Neuronal stem cell (in vitro differentiated cells): ENCODE results near the gene TMEM164.

ENCODE experiments used
- DNase-seq: peaks from one replicate; pipeline ENCODE4 v3.0.0-alpha.2; 2013; ENCODE audit warnings: low spot score
- H2AFZ ChIP-seq: one replicate; pipeline ENCODE4 v1.6.1; 2013; ENCODE audit warnings: mild to moderate bottlenecking, low read length, inconsistent platforms
- H2AK5ac ChIP-seq: 2 replicates; pipeline ENCODE4 v1.6.1; 2013; ENCODE audit warnings: low read depth, mild to moderate bottlenecking, inconsistent platforms, low read length, moderate library complexity, mixed read lengths
- H2BK120ac ChIP-seq: 2 replicates; pipeline ENCODE4 v1.6.1; 2013; ENCODE audit warnings: low read depth, mild to moderate bottlenecking, inconsistent platforms, low read length, moderate library complexity, mixed read lengths
- H2BK12ac ChIP-seq: one replicate; pipeline ENCODE4 v1.6.1; 2013; ENCODE audit warnings: low read length, inconsistent platforms
- H2BK15ac ChIP-seq: 2 replicates; pipeline ENCODE4 v1.6.1; 2013; ENCODE audit warnings: mild to moderate bottlenecking, low read length, inconsistent platforms, mixed read lengths
- H2BK5ac ChIP-seq: one replicate; pipeline ENCODE4 v1.6.1; 2013; ENCODE audit warnings: inconsistent platforms, mild to moderate bottlenecking, low read length, moderate library complexity
- H3K14ac ChIP-seq: one replicate; pipeline ENCODE4 v1.6.1; 2013; ENCODE audit warnings: low read length, inconsistent platforms
- H3K18ac ChIP-seq: 2 replicates; pipeline ENCODE4 v1.6.1; 2013; ENCODE audit warnings: low read length, inconsistent platforms
- H3K23ac ChIP-seq: 2 replicates; pipeline ENCODE4 v1.6.1; 2013; ENCODE audit warnings: low read depth, mild to moderate bottlenecking, mixed read lengths, low read length, inconsistent platforms; ENCODE audit not compliant: poor library complexity
- H3K27ac ChIP-seq: replicated peaks from 3 replicates; pipeline ENCODE4 v1.5.1; 2013; ENCODE audit warnings: low read length, inconsistent platforms
- H3K27me3 ChIP-seq, 3 experiments: 2 replicates each; pipeline ENCODE4 v1.6.1; 2013; ENCODE audit warnings: low read length in 3 of 3, mild to moderate bottlenecking in 2 of 3, inconsistent platforms in 1 of 3, low read depth in 1 of 3, mixed read lengths in 1 of 3, moderate library complexity in 1 of 3; ENCODE audit not compliant: control insufficient read depth in 3 of 3, insufficient read depth in 3 of 3
- H3K36me3 ChIP-seq, 2 donors: replicated peaks in 1 of 2; 2 replicates each; pipeline ENCODE4 v1.6.1; 2013; ENCODE audit warnings: low read length in 2 of 2; ENCODE audit not compliant: control insufficient read depth in 2 of 2, insufficient read depth in 2 of 2
- H3K4ac ChIP-seq: 2 replicates; pipeline ENCODE4 v1.6.1; 2013; ENCODE audit warnings: inconsistent platforms, mild to moderate bottlenecking, low read length, moderate library complexity
- H3K4me1 ChIP-seq, 2 donors: 1 replicate in 1 of 2; 2 replicates in 1 of 2; pipeline ENCODE4 v1.6.1; 2013; ENCODE audit warnings: low read length in 2 of 2, low read depth in 1 of 2; ENCODE audit not compliant: control insufficient read depth in 2 of 2, insufficient read depth in 1 of 2
- H3K4me2 ChIP-seq: one replicate; pipeline ENCODE4 v1.6.1; 2013; ENCODE audit warnings: mild to moderate bottlenecking, low read length, inconsistent platforms; ENCODE audit not compliant: insufficient read depth, poor library complexity, severe bottlenecking
- H3K4me3 ChIP-seq, 2 donors: 2 replicates each; pipeline ENCODE4 v1.5.1; 2013; ENCODE audit warnings: low read length in 2 of 2, mild to moderate bottlenecking in 2 of 2, inconsistent platforms in 1 of 2, moderate library complexity in 1 of 2
- H3K79me1 ChIP-seq: one replicate; pipeline ENCODE4 v1.6.1; 2013; ENCODE audit warnings: low read depth, mild to moderate bottlenecking, inconsistent platforms, low read length, moderate library complexity
- H3K9ac ChIP-seq: one replicate; pipeline ENCODE4 v1.6.1; 2013; ENCODE audit warnings: mild to moderate bottlenecking, low read depth, low read length, inconsistent platforms; ENCODE audit not compliant: poor library complexity
- H3K9me3 ChIP-seq, 2 donors: replicated peaks in 1 of 2; 2 replicates each; pipeline versions ENCODE3 to v1.6.1; 2013; ENCODE audit warnings: low read length in 2 of 2, mild to moderate bottlenecking in 2 of 2, inconsistent platforms in 1 of 2, low read depth in 1 of 2, mixed read lengths in 1 of 2, moderate library complexity in 1 of 2; ENCODE audit not compliant: control insufficient read depth in 2 of 2, insufficient read depth in 1 of 2
- H4K8ac ChIP-seq: one replicate; pipeline ENCODE4 v1.6.1; 2013; ENCODE audit warnings: low read depth, mild to moderate bottlenecking, inconsistent platforms, low read length, moderate library complexity
- H4K91ac ChIP-seq: one replicate; pipeline ENCODE4 v1.6.1; 2013; ENCODE audit warnings: low read length, low read depth, mild to moderate bottlenecking, inconsistent platforms; ENCODE audit not compliant: poor library complexity
- WGBS, 2 donors: extraction: QIAGEN DNeasy Blood & Tissue Kit; methylation state at CpG; one replicate each; pipeline ENCODE4 v1.1.7; 2013; ENCODE audit warnings: missing lambda C conversion rate in 2 of 2, mixed read lengths in 1 of 2; ENCODE audit not compliant: insufficient read length in 2 of 2, insufficient replicate concordance in 1 of 2; ENCODE audit errors: extremely low coverage in 2 of 2; 5-methylcytosine and 5-hydroxymethylcytosine counted together

TMEM164 gene

GRCh38 chrX:110182362-110182761 lies 179.4 kb downstream of the TMEM164 start:
- no peak overlapping the region for H3K27ac ChIP-seq
- H3K4ac ChIP-seq: no peak overlapping the region
- no peak overlapping the region for H2BK5ac ChIP-seq
- H3K4me2 ChIP-seq: no peak overlapping the region
- no peak overlapping the region for H4K91ac ChIP-seq
- no peak overlapping the region for H4K8ac ChIP-seq
- H3K23ac ChIP-seq: no peak overlapping the region
- H2BK12ac ChIP-seq: no peak overlapping the region
- H3K79me1 ChIP-seq: peaks cover 2% of the 10 kb centered on the region
- H2AFZ ChIP-seq: no peak overlapping the region
- no peaks in the 10 kb centered on the region for H3K4me1 ChIP-seq
- no CpG with 5 or more reads among the region's 1 CpG for WGBS, 2 donors
- no peaks in the 10 kb centered on the region for H3K27me3 ChIP-seq
- H2BK15ac ChIP-seq: no peak overlapping the region
- DNase-seq: no peak
- no peaks in the 10 kb centered on the region for H3K9me3 ChIP-seq
- no peak overlapping the region for H2AK5ac ChIP-seq
- H3K18ac ChIP-seq: no peak overlapping the region
- peaks cover 1 to 2% of the 10 kb centered on the region in 2 donors for H3K36me3 ChIP-seq
- H3K14ac ChIP-seq: no peak overlapping the region
- H2BK120ac ChIP-seq: no peak overlapping the region
- H3K4me3 ChIP-seq: no peak overlapping the region
- no peak overlapping the region for H3K9ac ChIP-seq

DNA sequence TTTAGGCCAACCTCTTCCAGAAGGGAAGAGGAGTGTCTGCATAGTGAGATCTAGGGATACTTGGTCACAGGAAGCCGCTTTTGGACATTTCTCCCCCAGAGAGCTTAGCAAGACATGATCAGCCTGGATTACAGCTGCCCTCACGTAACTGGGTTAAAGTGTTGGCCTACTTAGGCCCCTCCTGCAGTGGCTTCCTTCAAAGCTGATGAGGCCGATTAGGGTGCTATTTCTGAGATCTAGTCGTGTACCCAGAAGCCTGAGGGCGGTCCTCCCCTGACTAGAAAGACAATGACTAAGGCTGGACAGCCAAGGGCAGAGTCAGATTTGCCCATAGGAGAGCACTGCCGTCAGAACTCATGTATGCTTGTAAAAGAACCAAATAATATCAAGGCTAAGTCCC lies 180.0 kb downstream of the TMEM164 start:
- H3K18ac ChIP-seq: no peak overlapping the region
- no CpG with 5 or more reads among the region's 6 CpGs for WGBS, 2 donors
- H2BK5ac ChIP-seq: no peak overlapping the region
- H3K4me3 ChIP-seq: no peak overlapping the region
- no peak overlapping the region for H3K27ac ChIP-seq
- no peak overlapping the region for H3K4me2 ChIP-seq
- H3K23ac ChIP-seq: no peak overlapping the region
- no peak overlapping the region for H2AFZ ChIP-seq
- H2AK5ac ChIP-seq: no peak overlapping the region
- peaks cover 1 to 2% of the 10 kb centered on the region in 2 donors for H3K36me3 ChIP-seq
- no peak overlapping the region for H2BK12ac ChIP-seq
- H4K91ac ChIP-seq: no peak overlapping the region
- H3K79me1 ChIP-seq: peaks cover under 1% of the 10 kb centered on the region
- no peak overlapping the region for H4K8ac ChIP-seq
- H3K14ac ChIP-seq: no peak overlapping the region
- H3K27me3 ChIP-seq: no peaks in the 10 kb centered on the region
- no peak overlapping the region for H2BK120ac ChIP-seq
- no peak for DNase-seq
- H3K4ac ChIP-seq: no peak overlapping the region
- no peak overlapping the region for H2BK15ac ChIP-seq
- H3K4me1 ChIP-seq: no peaks in the 10 kb centered on the region
- no peak overlapping the region for H3K9ac ChIP-seq
- no peaks in the 10 kb centered on the region for H3K9me3 ChIP-seq

- Histone ChIP-seq H2AK5ac (no peak overlapping the region), H2BK120ac (no peak overlapping the region), H3K4me3 (no peak overlapping the region), H3K27ac (no peak overlapping the region), H2BK12ac (no peak overlapping the region), H3K4ac (no peak overlapping the region), H3K4me1 (no peaks in the 10 kb centered on the region), H3K14ac (no peak overlapping the region), H3K18ac (no peak overlapping the region), H3K9me3 (no peaks in the 10 kb centered on the region), H3K79me1 (no peaks in the 10 kb centered on the region), H4K8ac (no peak overlapping the region), H2AFZ (no peak overlapping the region), H4K91ac (no peak overlapping the region), H2BK15ac (no peak overlapping the region), H3K23ac (no peak overlapping the region), H3K9ac (no peak overlapping the region), H3K4me2 (no peak overlapping the region), H3K27me3 (no peaks in the 10 kb centered on the region), H2BK5ac (no peak overlapping the region), H3K36me3 (peaks cover 1 to 2% of the 10 kb centered on the region in 2 donors)
- DNase-seq: no peak
- no CpG with 5 or more reads among the region's 2 CpGs for WGBS, 2 donors
Measured at GRCh38 chrX:110183314-110183713, 180.4 kb downstream of the TMEM164 start.

- peaks cover 0 to 3% (median 0%) of the 10 kb centered on the region in 3 experiments for H3K27me3 ChIP-seq
- H2BK120ac ChIP-seq: no peak overlapping the region
- no peak overlapping the region for H3K14ac ChIP-seq
- no peak overlapping the region for H3K4me2 ChIP-seq
- H3K4me1 ChIP-seq: no peaks in the 10 kb centered on the region
- H3K23ac ChIP-seq: no peak overlapping the region
- no peaks in the 10 kb centered on the region for H3K9me3 ChIP-seq
- no peak overlapping the region for H3K27ac ChIP-seq
- H4K8ac ChIP-seq: no peak overlapping the region
- no peak overlapping the region for H2BK5ac ChIP-seq
- no peak overlapping the region for H2BK15ac ChIP-seq
- H3K36me3 ChIP-seq: no peaks in the 10 kb centered on the region
- H2BK12ac ChIP-seq: no peak overlapping the region
- no peak for DNase-seq
- no peak overlapping the region for H3K4ac ChIP-seq
- H2AFZ ChIP-seq: no peak overlapping the region
- no peak overlapping the region for H3K9ac ChIP-seq
- H3K79me1 ChIP-seq: no peaks in the 10 kb centered on the region
- no peak overlapping the region for H3K18ac ChIP-seq
- WGBS, 2 donors: no CpG with 5 or more reads among the region's 4 CpGs
- no peak overlapping the region for H4K91ac ChIP-seq
- H2AK5ac ChIP-seq: no peak overlapping the region
- H3K4me3 ChIP-seq: no peak overlapping the region
Measured at GRCh38 chrX:110188701-110189558, 186.0 kb downstream of the TMEM164 start.
